DMS79 (cell line): ENCODE results near the gene MARCHF2.

Experiments used
- DNase-seq: peaks from one replicate; lab custom pipeline; 2025; lab: John Stamatoyannopoulos, UW

The MARCHF2 gene

GRCh38 chr19:8478598-8478997 lies 65.5 kb downstream of the MARCHF2 start:
- DNase-seq = no peak

- DNase-seq = no peak
These were observed 68.1 kb downstream of the MARCHF2 start for GRCh38 chr19:8481201-8481600.

GRCh38 chr19:8481616-8482015 lies 68.5 kb downstream of the MARCHF2 start:
- no peak for DNase-seq

- DNase-seq = no peak
These were observed 69.6 kb downstream of the MARCHF2 start for GRCh38 chr19:8482696-8483095.

- DNase-seq = no peak
These were observed 70.1 kb downstream of the MARCHF2 start for GRCh38 chr19:8483165-8483564.

GRCh38 chr19:8484331-8484894 lies 71.3 kb downstream of the MARCHF2 start:
- no peak for DNase-seq

GRCh38 chr19:8485561-8486371 lies 72.7 kb downstream of the MARCHF2 start:
- DNase-seq = no peak

GRCh38 chr19:8486661-8487136 lies 73.6 kb downstream of the MARCHF2 start:
- DNase-seq = no peak

GRCh38 chr19:8487137-8487851 lies 74.2 kb downstream of the MARCHF2 start:
- no peak for DNase-seq

- DNase-seq = no peak
These were observed 75.3 kb downstream of the MARCHF2 start for GRCh38 chr19:8488365-8488764.
